HG03565 (cell line): Measurements from ENCODE around the gene TMIE.
"Not testable (repeated sequence)": the region's sequence is repeated elsewhere in the genome, so short reads cannot be mapped to it uniquely, and the experiment has no call there.

ENCODE experiments used
- ATAC-seq: cut with Tn5 transposase; IDR thresholded peaks from one replicate; pipeline ENCODE4 v1.9.1; 2021; ENCODE audit warnings: mild to moderate bottlenecking, moderate library complexity; ENCODE audit not compliant: unreplicated experiment

The TMIE gene

GRCh38 chr3:46682974-46683373 lies 18.2 kb upstream of the TMIE start:
- ATAC-seq = no peak

GRCh38 chr3:46684891-46685290 lies 16.3 kb upstream of the TMIE start:
- ATAC-seq = no peak

- ATAC-seq = no peak
Observed at GRCh38 chr3:46685446-46685845, 15.7 kb upstream of the TMIE start.

GRCh38 chr3:46690798-46691197 lies 10.4 kb upstream of the TMIE start:
- no peak for ATAC-seq

GRCh38 chr3:46692566-46692990 lies 8.6 kb upstream of the TMIE start:
- ATAC-seq = no peak

GRCh38 chr3:46693038-46693891 lies 7.9 kb upstream of the TMIE start, which contains the start of gene ALS2CL:
ALS2CL (minus strand) TSS chr3:46693679; CDS start chr3:46689440, 4,239 bp downstream.
- no peak for ATAC-seq

- ATAC-seq = no peak
Observed at GRCh38 chr3:46693892-46694226, 7.3 kb upstream of the TMIE start.

- ATAC-seq = no peak
Observed at GRCh38 chr3:46694520-46694919, 6.7 kb upstream of the TMIE start.

- ATAC-seq = no peak
Observed at GRCh38 chr3:46695177-46695961, 5.8 kb upstream of the TMIE start.

GRCh38 chr3:46695962-46696894 lies 5.0 kb upstream of the TMIE start:
- ATAC-seq = no peak

- no peak for ATAC-seq
Observed at GRCh38 chr3:46699676-46700523, 1.3 kb upstream of the TMIE start.

GRCh38 chr3:46700772-46701171 lies 420 bp upstream of the TMIE start:
- no peak for ATAC-seq

GRCh38 chr3:46702246-46703012 lies 1.2 kb downstream of the TMIE start:
- no peak for ATAC-seq

GRCh38 chr3:46703013-46703520 lies 1.9 kb downstream of the TMIE start:
- ATAC-seq = no peak

- ATAC-seq = not testable (repeated sequence)
Observed at GRCh38 chr3:46704346-46704745, 3.2 kb downstream of the TMIE start.

- ATAC-seq = no peak
Observed at GRCh38 chr3:46705022-46705530, 3.9 kb downstream of the TMIE start.

GRCh38 chr3:46705751-46706552 lies 4.8 kb downstream of the TMIE start:
- no peak for ATAC-seq
